Nephron (organoid): ENCODE results near the gene KIF26B.

Experiments
- H3K27ac Mint-ChIP-seq, 3 experiments: 2 replicates each; pipeline ENCODE4 v1.8.0; 2020; ENCODE audit warnings: mixed read lengths in 3 of 3, mild to moderate bottlenecking in 2 of 3, moderate library complexity in 1 of 3
- H3K27me3 Mint-ChIP-seq: 2 replicates; pipeline ENCODE4 v1.8.0; 2021; ENCODE audit warnings: low read depth, mild to moderate bottlenecking, moderate library complexity, mixed read lengths
- H3K36me3 Mint-ChIP-seq: 2 replicates; pipeline ENCODE4 v1.8.0; 2020; ENCODE audit warnings: low read depth, mixed read lengths
- H3K4me1 Mint-ChIP-seq: 2 replicates; pipeline ENCODE4 v1.8.0; 2020; ENCODE audit warnings: mixed read lengths
- H3K4me3 Mint-ChIP-seq, 3 experiments: 2 replicates each; pipeline ENCODE4 v1.8.0; 2020; ENCODE audit warnings: mild to moderate bottlenecking in 3 of 3, mixed read lengths in 3 of 3, moderate library complexity in 2 of 3
- H3K9me3 Mint-ChIP-seq: 2 replicates; pipeline ENCODE4 v1.8.0; 2020; ENCODE audit warnings: mixed read lengths
- TF ChIP-seq, protein P1 (sequence below), 3 experiments: fragments of 200-600 bp; sonication (generic); IDR thresholded peaks; one replicate each; pipeline ENCODE4 v1.5.0; 2021; ENCODE audit warnings: antibody characterized with exemption in 3 of 3; ENCODE audit not compliant: unreplicated experiment in 3 of 3

Gene KIF26B

DNA sequence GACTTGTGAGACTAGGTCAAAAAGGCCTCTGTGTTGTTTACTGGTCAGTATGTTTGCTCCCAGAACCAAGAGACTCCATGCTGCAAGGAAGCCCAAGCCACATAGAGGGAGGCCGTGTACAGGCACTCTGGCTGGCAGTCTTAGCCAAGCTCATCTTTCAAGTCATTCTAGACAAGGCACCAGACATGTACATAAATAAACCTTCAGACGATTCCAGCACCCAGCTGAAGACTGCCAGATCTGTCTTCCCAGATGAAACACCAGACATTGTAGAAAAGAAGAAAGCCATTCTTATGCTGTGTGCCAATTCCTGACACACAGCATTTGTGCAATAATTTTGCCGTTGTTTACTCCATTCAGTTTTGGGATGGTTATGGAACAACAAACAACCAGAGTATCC, 595.5 kb downstream of the KIF26B start:
- H3K27me3 Mint-ChIP-seq: no peaks in the 10 kb centered on the region
- H3K36me3 Mint-ChIP-seq: peaks cover 33% of the 10 kb centered on the region
- H3K4me1 Mint-ChIP-seq: peaks cover 16% of the 10 kb centered on the region
- TF ChIP-seq, protein P1, sequence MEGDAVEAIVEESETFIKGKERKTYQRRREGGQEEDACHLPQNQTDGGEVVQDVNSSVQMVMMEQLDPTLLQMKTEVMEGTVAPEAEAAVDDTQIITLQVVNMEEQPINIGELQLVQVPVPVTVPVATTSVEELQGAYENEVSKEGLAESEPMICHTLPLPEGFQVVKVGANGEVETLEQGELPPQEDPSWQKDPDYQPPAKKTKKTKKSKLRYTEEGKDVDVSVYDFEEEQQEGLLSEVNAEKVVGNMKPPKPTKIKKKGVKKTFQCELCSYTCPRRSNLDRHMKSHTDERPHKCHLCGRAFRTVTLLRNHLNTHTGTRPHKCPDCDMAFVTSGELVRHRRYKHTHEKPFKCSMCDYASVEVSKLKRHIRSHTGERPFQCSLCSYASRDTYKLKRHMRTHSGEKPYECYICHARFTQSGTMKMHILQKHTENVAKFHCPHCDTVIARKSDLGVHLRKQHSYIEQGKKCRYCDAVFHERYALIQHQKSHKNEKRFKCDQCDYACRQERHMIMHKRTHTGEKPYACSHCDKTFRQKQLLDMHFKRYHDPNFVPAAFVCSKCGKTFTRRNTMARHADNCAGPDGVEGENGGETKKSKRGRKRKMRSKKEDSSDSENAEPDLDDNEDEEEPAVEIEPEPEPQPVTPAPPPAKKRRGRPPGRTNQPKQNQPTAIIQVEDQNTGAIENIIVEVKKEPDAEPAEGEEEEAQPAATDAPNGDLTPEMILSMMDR (IDR thresholded peaks at IDR 0.05; ENCODE audit: unreplicated experiment in 3 of 3): no peak
- H3K27ac Mint-ChIP-seq: no peak overlapping the region
- H3K4me3 Mint-ChIP-seq: no peak overlapping the region
- peaks cover 27% of the 10 kb centered on the region for H3K9me3 Mint-ChIP-seq

DNA sequence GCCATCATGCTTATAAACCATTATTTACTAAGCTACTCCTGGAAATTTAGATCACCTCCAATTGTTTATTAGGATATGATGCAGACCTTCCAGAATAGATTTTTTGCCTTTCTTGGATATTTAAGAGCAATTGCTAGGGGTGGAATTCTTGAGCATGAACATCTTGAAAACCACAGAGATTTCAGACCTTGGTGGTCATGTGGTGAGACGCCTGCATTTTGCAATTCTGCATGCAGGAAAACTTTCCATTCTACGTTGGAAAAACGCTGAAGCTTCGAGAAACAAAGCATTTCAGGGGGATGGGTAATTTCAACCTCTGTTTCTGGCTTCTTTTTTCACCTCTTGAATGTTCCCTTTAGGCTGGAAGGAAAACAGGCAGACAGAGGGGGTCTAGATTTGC, 596.3 kb downstream of the KIF26B start:
- Mint-ChIP-seq H3K36me3 (peaks cover 30% of the 10 kb centered on the region), H3K4me1 (peaks cover 16% of the 10 kb centered on the region), H3K4me3 (peak overlapping the region in 1 of 3 experiments; percentile 42), H3K9me3 (peaks cover 26% of the 10 kb centered on the region), H3K27ac (peak overlapping the region; percentile 28 to 65 (median 55)), H3K27me3 (no peaks in the 10 kb centered on the region)
- TF ChIP-seq, protein P1 (IDR thresholded peaks at IDR 0.05; ENCODE audit: unreplicated experiment in 3 of 3): no peak

DNA sequence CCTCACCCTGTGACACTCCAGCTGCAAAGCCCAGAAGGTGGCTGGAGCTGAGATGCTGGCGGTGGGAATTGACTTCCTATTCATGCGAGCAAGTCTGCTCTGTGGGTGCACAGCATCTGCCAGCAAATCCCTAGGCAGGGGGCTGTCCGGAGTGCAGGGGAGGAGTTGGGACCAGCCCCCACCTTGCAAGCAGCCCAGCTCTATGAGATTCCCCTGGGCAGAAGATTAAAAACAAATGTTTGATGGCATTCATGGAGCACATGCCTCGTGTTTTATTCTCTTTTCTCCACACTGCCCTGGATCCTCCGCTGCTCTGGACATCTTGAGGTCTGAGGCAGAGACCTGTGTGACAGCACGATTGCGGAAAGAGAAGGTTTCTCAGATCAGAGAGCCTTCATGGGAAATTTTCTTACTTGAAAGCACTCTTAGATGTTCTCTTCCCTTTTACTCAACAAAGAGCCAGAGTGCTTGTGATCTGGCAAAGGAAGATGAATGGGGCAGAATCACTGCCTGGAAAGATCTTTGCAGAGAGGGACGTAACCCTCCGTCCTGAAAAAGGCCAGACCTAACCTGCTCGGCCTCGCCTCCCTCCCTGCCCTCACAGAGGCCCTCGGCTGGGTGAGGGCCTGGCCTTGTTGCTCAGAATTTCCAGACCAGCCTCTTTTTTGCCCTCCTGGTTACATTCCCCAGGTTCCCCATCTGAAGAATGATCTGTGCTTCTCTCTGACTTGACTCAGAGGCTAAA, 597.1 kb downstream of the KIF26B start:
- peak overlapping the region; percentile 48 to 65 (median 55) for H3K27ac Mint-ChIP-seq
- H3K9me3 Mint-ChIP-seq: peaks cover 19% of the 10 kb centered on the region
- H3K27me3 Mint-ChIP-seq: no peaks in the 10 kb centered on the region
- H3K36me3 Mint-ChIP-seq: peaks cover 25% of the 10 kb centered on the region
- TF ChIP-seq, protein P1 (IDR thresholded peaks at IDR 0.05; ENCODE audit: unreplicated experiment in 3 of 3): no peak
- H3K4me3 Mint-ChIP-seq: no peak overlapping the region
- peaks cover 16% of the 10 kb centered on the region for H3K4me1 Mint-ChIP-seq

DNA sequence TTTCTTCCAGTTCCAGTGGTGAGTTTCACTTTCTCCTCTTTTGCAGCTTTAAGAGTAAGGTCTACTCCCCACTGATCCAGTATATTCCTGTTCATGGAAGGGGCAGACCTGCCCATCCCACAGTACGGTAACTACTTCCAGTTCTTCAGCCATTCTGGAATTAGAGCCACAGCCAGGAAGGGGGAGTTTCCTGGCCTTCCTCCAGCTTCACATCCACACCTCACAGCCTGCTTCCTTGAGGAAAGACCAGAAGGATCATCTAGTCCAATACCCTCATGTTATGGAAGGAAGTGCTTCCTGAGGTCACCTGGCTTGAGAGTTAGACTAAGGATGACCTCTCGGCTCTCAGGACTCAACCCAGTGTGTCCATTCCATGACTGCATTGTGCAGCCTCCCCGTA, 597.8 kb downstream of the KIF26B start:
- Mint-ChIP-seq H3K36me3 (peaks cover 23% of the 10 kb centered on the region), H3K4me3 (no peak overlapping the region), H3K27ac (peak overlapping the region in 2 of 3 experiments; percentile 48 to 55), H3K9me3 (peaks cover 21% of the 10 kb centered on the region), H3K4me1 (peaks cover 16% of the 10 kb centered on the region), H3K27me3 (no peaks in the 10 kb centered on the region)
- TF ChIP-seq, protein P1 (IDR thresholded peaks at IDR 0.05; ENCODE audit: unreplicated experiment in 3 of 3): no peak

- Mint-ChIP-seq H3K27ac (no peak overlapping the region), H3K9me3 (peaks cover 26% of the 10 kb centered on the region), H3K27me3 (no peaks in the 10 kb centered on the region), H3K4me1 (peaks cover 16% of the 10 kb centered on the region), H3K4me3 (no peak overlapping the region), H3K36me3 (peaks cover 23% of the 10 kb centered on the region)
- TF ChIP-seq, protein P1 (IDR thresholded peaks at IDR 0.05; ENCODE audit: unreplicated experiment in 3 of 3): no peak
Measured at GRCh38 chr1:245753807-245754206, 599.0 kb downstream of the KIF26B start.

GRCh38 chr1:245754463-245754961, 599.7 kb downstream of the KIF26B start:
- TF ChIP-seq, protein P1 (IDR thresholded peaks at IDR 0.05; ENCODE audit: unreplicated experiment in 3 of 3): no peak
- Mint-ChIP-seq H3K36me3 (peaks cover 20% of the 10 kb centered on the region), H3K27ac (no peak overlapping the region), H3K4me1 (peaks cover 16% of the 10 kb centered on the region), H3K4me3 (no peak overlapping the region), H3K9me3 (peaks cover 29% of the 10 kb centered on the region), H3K27me3 (no peaks in the 10 kb centered on the region)
